Measurements from ENCODE around the gene GNG7. TPM values are rescaled to one million over a fixed set of nuclear protein-coding genes. Genes with fewer than 3 reads are reported as not detected.
"Not testable (repeated sequence)": the region's sequence is repeated elsewhere in the genome, so short reads cannot be mapped to it uniquely, and the experiment has no call there.

The GNG7 gene
- total RNA-seq, 2 experiments from 2014 or later = 1.1 to 1.2 TPM

DNA sequence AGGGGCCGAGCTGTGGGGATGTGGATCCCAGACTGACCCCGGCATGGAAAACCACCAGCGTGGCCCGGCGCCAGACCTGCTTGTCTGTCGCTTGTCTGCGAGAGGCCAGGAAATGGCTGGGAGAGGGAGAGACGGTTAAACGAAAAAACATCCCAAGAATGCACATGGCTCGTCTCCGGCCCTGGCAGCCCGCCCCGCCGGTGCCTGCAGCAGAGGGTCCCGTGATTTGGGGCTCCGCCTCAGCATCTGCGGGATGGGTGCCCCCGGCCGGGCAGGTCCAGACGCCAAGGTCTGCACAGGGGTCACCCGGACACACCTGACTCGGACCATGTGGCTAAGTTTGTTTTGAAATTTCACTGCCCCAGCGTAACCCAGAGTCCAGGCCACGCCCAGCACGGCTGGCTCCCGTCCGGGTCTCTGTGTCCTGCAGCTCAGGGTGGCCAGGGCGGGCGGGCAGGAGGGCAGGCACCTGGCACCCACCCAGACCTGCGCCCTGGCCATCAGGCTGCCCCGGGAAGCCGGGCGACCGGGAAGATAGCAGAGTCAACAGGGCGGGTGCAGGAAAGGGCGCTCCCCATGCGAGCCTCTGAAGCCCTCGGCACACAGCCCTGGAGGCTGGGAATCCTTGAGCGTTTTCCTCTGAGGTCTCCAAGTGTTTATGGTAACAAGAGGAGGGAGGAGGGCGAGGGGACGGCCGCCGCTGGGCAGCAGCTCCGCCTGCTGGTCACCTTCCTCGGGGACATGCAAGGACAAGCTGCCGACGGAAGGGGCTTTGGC lies 123.4 kb downstream of the GNG7 start:
- peaks cover 8% of the 10 kb centered on the region for H3K27me3 Mint-ChIP-seq
- ChIA-PET POLR2A (interaction anchor here (0.6 to 1.9 kb wide), 2 partner anchors 103 to 1274 kb away, joined by 5 to 6 read pairs; partner anchors contain the start of gene GADD45B), CTCF (interaction anchor here (0.6 to 1.8 kb wide), 9 partner anchors 9 to 1013 kb away, joined by 3 to 6 read pairs (median 4); partner anchors contain the start of gene GADD45B)
- no peak overlapping the region for H3K27ac Mint-ChIP-seq
- H3K4me1 Mint-ChIP-seq = no peaks in the 10 kb centered on the region
- H3K36me3 Mint-ChIP-seq (ENCODE audit: low read depth) = no peaks in the 10 kb centered on the region
- peaks cover 6% of the 10 kb centered on the region for H3K9me3 Mint-ChIP-seq (ENCODE audit: low read depth)
- ATAC-seq = peak; percentile 69
- peak; percentile 81 for DNase-seq
- no peak overlapping the region for H3K4me3 Mint-ChIP-seq
- intact Hi-C loops (cut with DNase I, micrococcal nuclease) = loop anchor here (1.0 to 2.0 kb wide), 2 partner anchors 20 to 105 kb away; no protein-coding TSS in a partner anchor

DNA sequence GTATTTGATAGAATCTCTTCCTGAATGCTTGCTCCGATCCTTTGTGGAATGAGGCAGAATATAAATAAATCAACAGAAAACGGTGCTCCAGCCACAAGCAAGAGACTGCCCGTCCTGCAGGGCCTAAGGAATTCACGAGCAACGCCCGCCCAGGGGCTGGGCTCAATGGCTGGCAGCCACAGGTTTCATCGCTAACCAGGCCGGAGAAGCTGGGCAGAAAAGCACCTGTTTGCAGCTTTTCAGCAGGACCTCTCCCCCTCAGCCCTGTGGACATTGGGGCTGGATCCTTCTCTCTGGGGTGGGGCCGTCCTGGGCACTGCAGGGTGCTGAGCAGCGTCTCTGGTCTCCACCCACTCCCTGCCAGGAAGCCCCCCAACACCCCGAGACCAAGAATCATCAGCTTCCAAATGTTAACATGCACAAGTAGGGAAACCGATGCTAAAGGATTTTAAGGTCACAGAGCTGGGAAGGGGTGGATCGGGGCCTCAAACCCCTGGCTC lies 124.1 kb downstream of the GNG7 start:
- Mint-ChIP-seq H3K4me1 (no peaks in the 10 kb centered on the region), H3K4me3 (no peak overlapping the region), H3K27me3 (peaks cover 8% of the 10 kb centered on the region), H3K36me3 (ENCODE audit: low read depth) (no peaks in the 10 kb centered on the region), H3K27ac (no peak overlapping the region), H3K9me3 (ENCODE audit: low read depth) (peaks cover 4% of the 10 kb centered on the region)
- DNase-seq = no peak
- no peak for ATAC-seq
- ChIA-PET POLR2A (interaction anchor here (0.6 kb wide), 1 partner anchor 1274 kb away, joined by 5 read pairs; no protein-coding TSS in a partner anchor), CTCF (interaction anchor here (0.6 to 1.8 kb wide), 4 partner anchors 35 to 106 kb away, joined by 3 to 6 read pairs (median 4); no protein-coding TSS in a partner anchor)
- intact Hi-C loops (cut with DNase I, micrococcal nuclease) = loop anchor here in 1 of 2 experiments (2.0 kb wide), 1 partner anchor 20 kb away; no protein-coding TSS in a partner anchor

DNA sequence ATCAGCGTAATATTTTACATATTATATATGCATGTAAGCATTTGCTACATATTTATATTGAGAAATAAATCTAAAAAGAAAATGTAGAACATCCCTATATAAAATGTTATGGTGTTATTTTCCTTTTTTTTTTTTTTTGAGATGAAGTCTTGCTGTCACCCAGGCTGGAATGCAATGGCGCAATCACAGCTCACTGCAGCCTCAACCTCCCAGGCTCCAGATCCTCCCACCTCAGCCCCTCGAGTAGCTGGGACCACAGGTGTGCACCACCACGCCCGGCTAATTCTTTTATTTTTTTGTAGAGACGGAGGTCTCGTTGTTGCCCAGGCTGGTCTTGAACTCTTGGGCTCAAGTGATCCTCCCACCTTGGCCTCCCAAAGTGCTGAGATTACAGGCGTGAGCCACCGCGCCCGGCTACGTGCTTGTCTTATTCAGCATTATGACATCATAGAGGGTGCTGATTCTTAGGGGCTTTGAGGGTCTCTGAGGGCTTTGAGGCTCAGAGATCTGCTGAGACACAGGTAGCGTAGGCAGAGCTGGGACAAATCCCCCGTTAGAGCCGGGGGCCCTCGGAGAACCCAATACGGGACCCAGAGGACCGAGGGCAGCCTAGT lies 124.7 kb downstream of the GNG7 start:
- ChIA-PET POLR2A (no interaction called here), CTCF (interaction anchor here (0.6 to 1.1 kb wide), 2 partner anchors 104 to 105 kb away, joined by 4 to 5 read pairs; no protein-coding TSS in a partner anchor)
- DNase-seq (no peak), ATAC-seq (no peak)
- Mint-ChIP-seq H3K27ac (no peak overlapping the region), H3K4me3 (no peak overlapping the region), H3K27me3 (peaks cover 8% of the 10 kb centered on the region), H3K9me3 (ENCODE audit: low read depth) (peaks cover 4% of the 10 kb centered on the region), H3K4me1 (no peaks in the 10 kb centered on the region), H3K36me3 (ENCODE audit: low read depth) (no peaks in the 10 kb centered on the region)
- intact Hi-C loops (cut with DNase I, micrococcal nuclease) = loop anchor here in 1 of 2 experiments (2.0 kb wide), 1 partner anchor 21 kb away; no protein-coding TSS in a partner anchor

DNA sequence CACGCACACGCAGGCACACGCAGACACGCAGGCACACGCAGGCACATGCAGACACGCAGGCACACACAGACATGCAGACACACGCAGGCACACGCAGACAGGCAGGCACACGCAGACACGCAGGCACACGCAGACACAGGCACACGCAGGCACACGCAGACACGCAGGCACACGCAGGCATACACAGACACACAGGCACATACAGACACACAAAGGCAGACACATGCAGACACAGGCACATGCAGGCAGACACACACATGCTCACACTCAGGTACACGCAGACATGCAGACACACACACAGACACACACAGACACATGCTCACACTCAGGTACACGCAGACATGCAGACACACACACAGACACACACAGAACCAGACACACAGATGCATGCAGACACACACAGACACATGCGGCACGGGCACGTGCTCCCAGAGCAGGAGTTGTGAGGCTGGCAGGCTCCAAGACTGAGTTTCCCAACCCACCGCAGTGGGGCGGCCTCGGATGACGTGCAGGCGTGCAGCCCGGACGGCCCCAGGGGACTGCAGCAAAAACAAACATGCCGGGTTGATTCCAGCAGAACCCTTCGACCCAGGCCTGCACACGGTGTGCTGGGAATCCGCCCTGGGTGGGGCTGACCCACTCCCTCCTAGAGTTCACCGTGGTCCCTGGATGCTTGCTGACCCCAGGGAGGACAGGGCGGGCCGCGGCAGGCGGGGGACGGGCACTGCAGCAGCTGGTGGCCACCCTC lies 126.6 kb downstream of the GNG7 start:
- intact Hi-C loops (cut with DNase I, micrococcal nuclease) = no loop called here
- H3K4me1 Mint-ChIP-seq = no peaks in the 10 kb centered on the region
- peaks cover 4% of the 10 kb centered on the region for H3K27me3 Mint-ChIP-seq
- POLR2A ChIA-PET = no interaction called here
- no peak for DNase-seq
- no peaks in the 10 kb centered on the region for H3K36me3 Mint-ChIP-seq (ENCODE audit: low read depth)
- no peak for ATAC-seq
- H3K9me3 Mint-ChIP-seq (ENCODE audit: low read depth) = no peaks in the 10 kb centered on the region
- H3K4me3 Mint-ChIP-seq = no peak overlapping the region
- CTCF ChIA-PET = no interaction called here
- no peak overlapping the region for H3K27ac Mint-ChIP-seq

DNA sequence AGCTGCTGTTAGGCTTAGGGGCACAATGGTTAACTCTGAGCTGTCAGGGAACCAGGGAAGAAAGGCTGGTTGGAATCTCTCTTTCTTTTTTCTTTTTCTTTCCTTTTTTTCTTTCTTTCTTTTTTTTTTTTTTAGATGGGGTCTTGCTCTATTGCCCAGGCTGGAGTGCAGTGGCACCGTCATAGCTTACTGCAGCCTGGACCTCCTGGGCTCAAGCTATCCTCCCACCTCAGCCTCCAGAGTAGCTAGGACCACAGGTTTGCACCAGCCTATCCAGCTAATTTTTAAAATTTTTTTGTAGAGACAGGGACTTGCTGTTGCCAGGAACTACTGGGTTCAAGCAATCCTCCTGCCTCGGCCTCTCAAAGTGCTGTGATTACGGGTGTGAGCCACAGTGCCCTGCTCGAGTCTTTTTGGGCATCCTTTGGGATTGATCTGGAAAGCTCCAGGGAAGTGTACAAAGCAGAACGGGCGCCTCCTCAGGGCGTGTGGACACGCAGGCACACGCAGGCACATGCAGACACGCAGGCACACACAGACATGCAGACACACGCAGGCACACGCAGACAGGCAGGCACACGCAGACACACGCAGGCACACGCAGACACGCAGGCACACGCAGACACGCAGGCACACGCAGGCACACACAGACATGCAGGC lies 127.4 kb downstream of the GNG7 start:
- ChIA-PET CTCF (interaction anchor here (0.7 kb wide), 1 partner anchor 43 kb away, joined by 3 read pairs; no protein-coding TSS in a partner anchor), POLR2A (no interaction called here)
- intact Hi-C loops (cut with DNase I, micrococcal nuclease) = no loop called here
- no peak for ATAC-seq
- peaks cover 3% of the 10 kb centered on the region for H3K27me3 Mint-ChIP-seq
- no peaks in the 10 kb centered on the region for H3K4me1 Mint-ChIP-seq
- H3K27ac Mint-ChIP-seq = no peak overlapping the region
- peaks cover 2% of the 10 kb centered on the region for H3K9me3 Mint-ChIP-seq (ENCODE audit: low read depth)
- no peak overlapping the region for H3K4me3 Mint-ChIP-seq
- DNase-seq = no peak
- no peaks in the 10 kb centered on the region for H3K36me3 Mint-ChIP-seq (ENCODE audit: low read depth)

DNA sequence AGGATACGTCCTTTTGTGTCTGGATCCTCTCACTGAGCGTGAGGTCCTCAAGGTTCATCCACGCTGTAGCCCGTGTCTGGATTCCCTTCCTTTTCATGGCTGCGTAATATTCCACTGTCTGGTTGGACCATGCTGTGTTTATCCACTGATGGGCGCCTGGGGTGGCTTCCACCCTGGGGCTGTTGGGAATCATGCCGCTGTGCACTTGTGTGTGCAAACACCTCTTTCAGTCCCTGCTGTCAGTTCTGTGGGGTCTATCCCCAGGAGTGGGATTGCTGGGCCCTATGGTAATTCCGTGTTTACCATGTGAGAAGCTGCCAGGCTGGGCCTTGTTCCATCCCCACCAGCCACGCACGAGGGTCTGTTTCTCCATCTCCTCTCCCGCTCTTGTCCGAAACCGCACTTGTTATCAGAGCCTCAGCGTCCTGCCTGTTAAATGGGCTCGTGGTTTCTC lies 128.0 kb downstream of the GNG7 start:
- H3K9me3 Mint-ChIP-seq (ENCODE audit: low read depth) = peaks cover 4% of the 10 kb centered on the region
- ATAC-seq (no peak), DNase-seq (no peak)
- ChIA-PET POLR2A (no interaction called here), CTCF (interaction anchor here (0.7 kb wide), 1 partner anchor 44 kb away, joined by 3 read pairs; no protein-coding TSS in a partner anchor)
- no peaks in the 10 kb centered on the region for H3K4me1 Mint-ChIP-seq
- no peak overlapping the region for H3K27ac Mint-ChIP-seq
- no peak overlapping the region for H3K4me3 Mint-ChIP-seq
- intact Hi-C loops (cut with DNase I, micrococcal nuclease) = no loop called here
- no peaks in the 10 kb centered on the region for H3K36me3 Mint-ChIP-seq (ENCODE audit: low read depth)
- peaks cover 3% of the 10 kb centered on the region for H3K27me3 Mint-ChIP-seq

DNA sequence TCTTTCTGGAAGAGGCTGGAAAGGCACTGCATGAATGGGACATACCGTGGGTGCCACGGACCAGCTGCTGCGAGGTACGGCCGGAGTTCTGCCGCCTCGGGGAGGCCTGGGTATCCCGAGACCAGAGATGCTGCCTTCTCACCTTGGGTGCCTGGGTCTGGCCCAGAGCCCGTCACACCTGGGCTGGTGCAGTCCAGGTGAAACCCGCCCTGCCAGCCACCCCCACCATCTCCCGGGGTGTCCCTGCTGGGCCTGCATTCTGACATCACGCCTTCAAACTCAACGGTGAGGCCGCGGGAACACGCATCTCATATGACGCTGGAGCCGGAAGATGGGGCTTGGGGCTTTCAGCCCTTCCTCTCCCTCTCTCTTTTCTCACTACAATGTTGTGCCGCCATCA lies 128.6 kb downstream of the GNG7 start:
- ATAC-seq = no peak
- no peak overlapping the region for H3K27ac Mint-ChIP-seq
- ChIA-PET POLR2A (no interaction called here), CTCF (interaction anchor here (0.5 kb wide), 1 partner anchor 64 kb away, joined by 3 read pairs; no protein-coding TSS in a partner anchor)
- DNase-seq = no peak
- H3K36me3 Mint-ChIP-seq (ENCODE audit: low read depth) = no peaks in the 10 kb centered on the region
- intact Hi-C loops (cut with DNase I, micrococcal nuclease) = no loop called here
- H3K27me3 Mint-ChIP-seq = peaks cover 3% of the 10 kb centered on the region
- no peak overlapping the region for H3K4me3 Mint-ChIP-seq
- no peaks in the 10 kb centered on the region for H3K4me1 Mint-ChIP-seq
- peaks cover 4% of the 10 kb centered on the region for H3K9me3 Mint-ChIP-seq (ENCODE audit: low read depth)

DNA sequence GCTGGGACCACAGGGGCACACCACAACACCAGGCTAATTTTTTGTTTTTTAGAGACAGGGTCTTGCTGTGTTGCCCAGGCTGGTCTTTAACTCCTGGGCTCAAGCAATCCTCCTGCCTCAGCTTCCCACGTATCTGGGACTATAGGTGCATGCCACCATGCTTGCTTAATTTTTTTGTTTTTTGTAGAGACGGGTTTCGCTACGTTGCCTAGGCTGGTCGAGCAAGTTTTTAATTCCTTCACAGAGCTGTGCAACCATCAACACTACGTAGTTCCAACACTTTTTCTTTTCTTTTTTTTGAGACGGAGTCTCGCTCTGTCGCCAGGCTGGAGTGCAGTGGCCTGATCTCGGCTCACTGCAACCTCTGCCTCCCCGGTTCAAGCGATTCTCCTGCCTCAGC lies 130.3 kb downstream of the GNG7 start:
- CTCF ChIA-PET = interaction anchor here (0.6 kb wide), 1 partner anchor 68 kb away, joined by 3 read pairs; no protein-coding TSS in a partner anchor

DNA sequence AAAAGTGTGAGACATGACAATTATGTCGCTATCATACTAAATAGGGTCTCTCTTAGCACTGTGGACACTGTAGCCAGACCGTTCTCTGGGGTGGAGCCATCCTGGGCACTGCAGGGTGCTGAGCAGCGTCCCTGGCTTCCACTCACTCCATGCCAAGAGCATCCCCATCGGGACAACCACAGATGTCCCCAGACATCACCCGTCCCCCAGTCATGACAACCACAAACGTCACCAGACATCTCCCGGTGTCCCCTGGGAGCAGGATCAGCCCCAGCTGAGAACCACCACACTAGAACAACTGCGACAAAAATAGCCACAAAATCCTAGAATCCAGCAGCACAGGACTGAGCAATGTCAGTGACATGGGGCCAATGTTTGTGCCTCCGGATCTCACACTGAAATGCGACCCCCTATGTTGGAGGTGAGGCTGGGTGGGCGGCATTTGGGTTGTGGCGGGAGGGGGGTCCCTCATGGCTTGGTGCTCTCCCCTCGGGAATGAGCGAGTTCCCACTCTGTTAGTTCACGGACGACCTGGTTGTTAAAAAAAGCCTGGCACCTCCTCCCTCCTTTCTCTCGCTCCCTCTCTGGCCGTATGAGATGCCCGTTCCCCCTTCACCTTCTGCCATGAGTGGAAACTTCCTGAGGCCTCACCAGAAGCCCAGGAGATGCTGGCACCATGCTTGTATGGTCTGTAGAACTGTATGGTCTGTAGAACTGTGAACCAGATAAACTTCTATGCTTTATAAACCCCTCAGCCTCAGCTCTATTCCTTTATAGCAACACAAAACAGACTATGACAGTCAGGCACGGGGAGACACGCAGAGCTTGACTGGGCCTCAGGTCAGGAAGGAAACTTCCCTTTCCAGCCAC lies 132.7 kb downstream of the GNG7 start:
- DNase-seq = no peak
- ChIA-PET POLR2A (no interaction called here), CTCF (interaction anchor here (0.7 kb wide), 1 partner anchor 294 kb away, joined by 5 read pairs; no protein-coding TSS in a partner anchor)
- peaks cover 6% of the 10 kb centered on the region for H3K9me3 Mint-ChIP-seq (ENCODE audit: low read depth)
- no peaks in the 10 kb centered on the region for H3K27me3 Mint-ChIP-seq
- H3K4me1 Mint-ChIP-seq = peaks cover 5% of the 10 kb centered on the region
- H3K36me3 Mint-ChIP-seq (ENCODE audit: low read depth) = no peaks in the 10 kb centered on the region
- H3K4me3 Mint-ChIP-seq = no peak overlapping the region
- intact Hi-C loops (cut with DNase I, micrococcal nuclease) = no loop called here
- ATAC-seq = no peak
- no peak overlapping the region for H3K27ac Mint-ChIP-seq

More for the DNA sequence above, 130.3 kb downstream of the GNG7 start:
- H3K27me3 Mint-ChIP-seq; H3K4me1 Mint-ChIP-seq; H3K9me3 Mint-ChIP-seq (ENCODE audit: low read depth); H3K36me3 Mint-ChIP-seq (ENCODE audit: low read depth); DNase-seq; POLR2A ChIA-PET; H3K4me3 Mint-ChIP-seq; H3K27ac Mint-ChIP-seq; ATAC-seq; intact Hi-C loops (cut with DNase I, micrococcal nuclease): not testable (repeated sequence)

DNA sequence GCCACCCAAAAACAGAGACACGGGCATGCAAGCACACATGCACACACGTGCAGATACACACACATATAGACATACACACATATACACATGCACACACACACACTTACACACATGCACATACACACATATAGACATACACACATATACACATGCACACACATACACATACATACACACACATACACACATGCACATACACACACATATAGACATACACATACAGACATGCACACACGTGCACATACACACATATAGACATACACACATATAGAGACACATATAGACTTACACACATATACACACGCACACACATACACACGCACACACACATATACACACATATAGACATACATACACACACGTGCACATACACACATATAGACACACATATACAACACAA lies 134.5 kb downstream of the GNG7 start:
- H3K9me3 Mint-ChIP-seq (ENCODE audit: low read depth) = peaks cover 6% of the 10 kb centered on the region

More for the DNA sequence above, 134.5 kb downstream of the GNG7 start:
- no peaks in the 10 kb centered on the region for H3K36me3 Mint-ChIP-seq (ENCODE audit: low read depth)
- H3K4me3 Mint-ChIP-seq = no peak overlapping the region
- ChIA-PET CTCF (no interaction called here), POLR2A (no interaction called here)
- DNase-seq (no peak), ATAC-seq (no peak)
- H3K27ac Mint-ChIP-seq = no peak overlapping the region
- intact Hi-C loops (cut with DNase I, micrococcal nuclease) = no loop called here
- H3K4me1 Mint-ChIP-seq = peaks cover 6% of the 10 kb centered on the region
- H3K27me3 Mint-ChIP-seq = no peaks in the 10 kb centered on the region
